Activated B cell treated with CpG ODN at 0.5 μM for 24 hours (primary cell): Measurements from ENCODE around the gene PMEPA1. TPM values are rescaled to one million over a fixed set of nuclear protein-coding genes. Genes with fewer than 3 reads are reported as not detected.

Experiments used
- ATAC-seq: fragments of 200-7000 bp; cut with Tn5 transposase; one replicate; pipeline ENCODE4 v1.10.0; 2021; ENCODE audit warnings: low read depth, mild to moderate bottlenecking, moderate library complexity
- CTCF ChIA-PET: fragments of 350-600 bp; sonication (Branson Sonifier 250); formaldehyde crosslinking; loops from one replicate; lab custom pipeline; 2021; ENCODE audit warnings: antibody characterized with exemption; lab: Charles Lee
- POLR2A ChIA-PET: fragments of 350-600 bp; sonication (Branson Sonifier 250); formaldehyde crosslinking; loops from one replicate; lab custom pipeline; 2021; ENCODE audit warnings: antibody characterized with exemption; lab: Charles Lee
- DNase-seq: peaks from one replicate; pipeline ENCODE4 v3.0.0; 2022
- H3K27ac Mint-ChIP-seq: one replicate; pipeline ENCODE4 v1.8.0; 2020; ENCODE audit warnings: mixed read lengths
- H3K27me3 Mint-ChIP-seq: one replicate; pipeline ENCODE4 v1.8.0; 2021; ENCODE audit warnings: mixed read lengths
- H3K36me3 Mint-ChIP-seq: one replicate; pipeline ENCODE4 v1.8.0; 2021; ENCODE audit warnings: low read depth, mixed read lengths
- H3K4me1 Mint-ChIP-seq: one replicate; pipeline ENCODE4 v1.8.0; 2021; ENCODE audit warnings: mixed read lengths
- H3K4me3 Mint-ChIP-seq: one replicate; pipeline ENCODE4 v1.8.0; 2020; ENCODE audit warnings: mild to moderate bottlenecking, mixed read lengths
- H3K9me3 Mint-ChIP-seq: one replicate; pipeline ENCODE4 v1.8.0; 2020; ENCODE audit warnings: mixed read lengths
- intact Hi-C: fragments of 100-400 bp; cut with micrococcal nuclease; formaldehyde crosslinking; loops from one replicate; pipeline ENCODE4 v1.15.1; 2024
- total RNA-seq: library from RNA; stranded (reverse); gene quantifications from 2 replicates; pipeline ENCODE4 v1.2.3, GENCODE V29; 2022
- TF ChIP-seq, protein P1 (sequence below): fragments of 200-600 bp; IDR thresholded peaks from one replicate; pipeline ENCODE4 v1.8.0; 2022; ENCODE audit warnings: antibody characterized with exemption, mild to moderate bottlenecking

The PMEPA1 gene
- total RNA-seq, 1 donor from 2014 or later, result 34.8 TPM

DNA sequence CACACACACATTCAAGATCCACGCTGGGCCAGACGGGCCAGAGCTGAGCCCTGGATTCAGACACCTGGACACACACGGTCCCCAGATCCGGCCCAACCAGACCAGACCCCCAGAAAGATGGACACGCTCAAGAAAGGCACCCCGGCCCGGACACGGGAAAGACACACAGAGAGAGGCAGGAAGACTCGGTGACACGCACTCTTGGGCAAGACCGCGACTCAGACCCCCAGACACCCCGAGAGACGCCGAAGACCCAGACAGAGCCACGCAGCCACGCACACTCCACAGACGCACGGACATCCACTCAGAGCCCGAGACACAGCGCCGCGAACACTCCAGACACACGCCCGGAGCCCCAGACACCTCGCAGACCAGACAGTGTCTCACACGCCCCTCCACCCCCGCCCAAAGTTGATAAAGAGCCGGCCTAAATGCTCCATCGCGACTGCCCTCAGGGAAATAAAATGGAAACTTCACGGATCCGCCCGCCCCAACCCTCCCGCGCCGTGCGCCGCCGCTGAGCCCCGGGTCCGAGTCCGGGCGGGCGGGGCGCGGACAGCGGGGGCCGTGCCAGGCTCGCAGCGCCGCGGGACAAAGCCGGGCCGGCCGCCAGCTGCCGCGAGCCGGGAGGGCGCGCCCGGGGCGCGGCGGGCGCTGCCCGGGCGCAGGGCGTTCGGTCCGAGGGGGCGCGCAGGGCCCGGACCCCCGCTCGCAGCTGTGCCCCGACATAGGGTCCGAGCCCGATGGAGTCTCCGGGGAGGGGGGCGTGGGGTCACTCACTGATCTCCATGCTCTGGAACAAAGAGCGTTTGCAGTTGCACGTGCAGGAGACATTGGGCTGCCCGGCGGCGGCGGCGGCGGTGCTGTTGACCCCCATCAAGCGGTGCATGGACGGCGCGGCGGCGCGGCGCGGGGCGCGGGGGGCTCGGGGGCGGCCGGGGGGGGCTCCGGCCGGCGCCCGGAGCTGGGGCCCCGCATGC lies 831 bp downstream of the PMEPA1 start:
- Mint-ChIP-seq H3K4me1 (peaks cover 70% of the 10 kb centered on the region), H3K27ac (peak overlapping the region; percentile 92), H3K4me3 (peak overlapping the region; percentile 99), H3K9me3 (no peaks in the 10 kb centered on the region), H3K36me3 (peaks cover 9% of the 10 kb centered on the region), H3K27me3 (no peaks in the 10 kb centered on the region)
- CTCF ChIA-PET, result interaction anchor here (1.2 to 6.5 kb wide), 5 partner anchors 10 to 89 kb away, joined by 4 to 48 read pairs (median 11); partner anchors contain the start of gene ZBP1
- TF ChIP-seq, protein P1, sequence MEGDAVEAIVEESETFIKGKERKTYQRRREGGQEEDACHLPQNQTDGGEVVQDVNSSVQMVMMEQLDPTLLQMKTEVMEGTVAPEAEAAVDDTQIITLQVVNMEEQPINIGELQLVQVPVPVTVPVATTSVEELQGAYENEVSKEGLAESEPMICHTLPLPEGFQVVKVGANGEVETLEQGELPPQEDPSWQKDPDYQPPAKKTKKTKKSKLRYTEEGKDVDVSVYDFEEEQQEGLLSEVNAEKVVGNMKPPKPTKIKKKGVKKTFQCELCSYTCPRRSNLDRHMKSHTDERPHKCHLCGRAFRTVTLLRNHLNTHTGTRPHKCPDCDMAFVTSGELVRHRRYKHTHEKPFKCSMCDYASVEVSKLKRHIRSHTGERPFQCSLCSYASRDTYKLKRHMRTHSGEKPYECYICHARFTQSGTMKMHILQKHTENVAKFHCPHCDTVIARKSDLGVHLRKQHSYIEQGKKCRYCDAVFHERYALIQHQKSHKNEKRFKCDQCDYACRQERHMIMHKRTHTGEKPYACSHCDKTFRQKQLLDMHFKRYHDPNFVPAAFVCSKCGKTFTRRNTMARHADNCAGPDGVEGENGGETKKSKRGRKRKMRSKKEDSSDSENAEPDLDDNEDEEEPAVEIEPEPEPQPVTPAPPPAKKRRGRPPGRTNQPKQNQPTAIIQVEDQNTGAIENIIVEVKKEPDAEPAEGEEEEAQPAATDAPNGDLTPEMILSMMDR, result no peak
- ATAC-seq (peak; percentile 6), DNase-seq (peak; percentile 42)
- intact Hi-C loops, result loop anchor here (10.0 kb wide), 1 partner anchor 1196 kb away; no protein-coding TSS in a partner anchor
- POLR2A ChIA-PET, result interaction anchor here (1.0 to 7.7 kb wide), 12 partner anchors 8 to 311 kb away, joined by 3 to 154 read pairs (median 10); partner anchors contain the start of gene ZBP1

DNA sequence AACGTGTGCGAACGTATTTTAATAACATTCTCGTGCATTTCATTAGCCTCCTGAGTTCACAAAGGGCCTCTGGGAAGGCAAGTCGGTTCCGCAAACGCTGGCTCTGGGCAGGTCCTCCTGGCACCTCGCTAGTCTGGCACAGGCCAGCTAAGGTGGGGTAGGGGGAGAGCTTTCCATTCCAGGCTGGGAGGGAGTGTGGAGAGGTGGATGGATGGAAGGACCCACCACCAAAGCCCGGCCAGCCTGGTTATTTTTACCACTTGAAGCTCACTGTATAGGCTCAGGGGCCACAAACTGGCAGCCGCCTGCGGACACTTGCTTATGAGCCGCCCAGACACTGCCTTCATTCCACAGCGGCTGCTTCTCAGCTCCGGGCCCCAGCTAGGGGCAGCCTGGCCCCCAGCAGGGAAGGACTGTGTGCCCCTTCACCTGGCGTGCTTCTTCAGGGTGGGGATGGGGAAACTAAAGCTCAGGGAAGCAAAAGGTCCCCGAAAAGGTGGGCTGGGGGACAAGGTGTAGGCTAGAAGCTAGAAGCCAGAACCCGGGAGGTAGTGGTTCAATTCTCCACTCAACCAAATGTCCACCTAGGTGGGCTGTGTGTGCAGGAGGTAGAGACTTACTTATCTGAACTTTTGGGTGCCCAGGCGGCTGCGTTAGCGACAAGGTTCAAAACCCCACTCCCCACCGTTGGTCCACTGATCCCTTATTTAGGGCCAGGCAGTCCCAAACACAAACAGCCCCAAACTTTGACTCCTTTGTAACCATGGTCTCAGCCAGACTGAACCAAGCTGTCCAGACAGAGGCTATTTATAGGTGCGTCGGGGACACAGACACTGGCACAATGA lies 1.7 kb downstream of the PMEPA1 start:
- TF ChIP-seq, protein P1, result no peak
- CTCF ChIA-PET, result interaction anchor here (4.1 to 6.5 kb wide), 2 partner anchors 15 to 27 kb away, joined by 16 to 48 read pairs; no protein-coding TSS in a partner anchor
- intact Hi-C loops, result loop anchor here (10.0 kb wide), 1 partner anchor 1197 kb away; no protein-coding TSS in a partner anchor
- peaks cover 80% of the 10 kb centered on the region for H3K4me1 Mint-ChIP-seq
- peak overlapping the region; percentile 99 for H3K4me3 Mint-ChIP-seq
- no peaks in the 10 kb centered on the region for H3K9me3 Mint-ChIP-seq
- H3K27ac Mint-ChIP-seq, result peak overlapping the region; percentile 92
- H3K27me3 Mint-ChIP-seq, result no peaks in the 10 kb centered on the region
- peaks cover 9% of the 10 kb centered on the region for H3K36me3 Mint-ChIP-seq
- DNase-seq (no peak), ATAC-seq (no peak)
- POLR2A ChIA-PET, result interaction anchor here (0.6 to 7.7 kb wide), 7 partner anchors 9 to 310 kb away, joined by 3 to 154 read pairs (median 5); partner anchors contain the start of gene ZBP1

DNA sequence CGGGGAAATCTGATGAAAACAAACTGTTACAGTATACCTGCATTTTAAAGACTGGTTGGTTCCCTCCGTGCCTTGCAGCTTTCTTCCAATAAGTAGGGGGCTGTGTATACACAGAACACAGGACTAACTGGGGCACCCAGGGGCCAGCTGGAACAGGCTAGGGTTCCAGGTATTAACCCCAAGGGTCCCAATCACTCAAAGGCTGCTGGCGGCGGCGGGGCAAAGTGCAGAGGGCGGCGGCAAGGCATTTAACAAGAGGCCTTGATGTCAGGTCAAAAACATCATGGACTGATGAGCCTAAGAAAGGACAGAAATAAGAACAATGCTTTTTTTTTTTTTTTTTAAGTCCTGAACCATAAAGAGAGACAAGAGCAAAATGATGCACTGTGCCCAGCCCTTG lies 2.5 kb downstream of the PMEPA1 start:
- ChIA-PET CTCF (interaction anchor here (6.5 kb wide), 1 partner anchor 26 kb away, joined by 48 read pairs; no protein-coding TSS in a partner anchor), POLR2A (interaction anchor here (0.6 to 7.7 kb wide), 9 partner anchors 9 to 309 kb away, joined by 3 to 154 read pairs (median 5); partner anchors contain the start of gene ZBP1)
- DNase-seq (no peak), ATAC-seq (no peak)
- H3K9me3 Mint-ChIP-seq, result no peaks in the 10 kb centered on the region
- H3K27me3 Mint-ChIP-seq, result no peaks in the 10 kb centered on the region
- peak overlapping the region; percentile 92 for H3K27ac Mint-ChIP-seq
- intact Hi-C loops, result loop anchor here (10.0 kb wide), 1 partner anchor 1197 kb away; no protein-coding TSS in a partner anchor
- H3K36me3 Mint-ChIP-seq, result peaks cover 9% of the 10 kb centered on the region
- TF ChIP-seq, protein P1, result no peak
- peaks cover 84% of the 10 kb centered on the region for H3K4me1 Mint-ChIP-seq
- H3K4me3 Mint-ChIP-seq, result peak overlapping the region; percentile 99

DNA sequence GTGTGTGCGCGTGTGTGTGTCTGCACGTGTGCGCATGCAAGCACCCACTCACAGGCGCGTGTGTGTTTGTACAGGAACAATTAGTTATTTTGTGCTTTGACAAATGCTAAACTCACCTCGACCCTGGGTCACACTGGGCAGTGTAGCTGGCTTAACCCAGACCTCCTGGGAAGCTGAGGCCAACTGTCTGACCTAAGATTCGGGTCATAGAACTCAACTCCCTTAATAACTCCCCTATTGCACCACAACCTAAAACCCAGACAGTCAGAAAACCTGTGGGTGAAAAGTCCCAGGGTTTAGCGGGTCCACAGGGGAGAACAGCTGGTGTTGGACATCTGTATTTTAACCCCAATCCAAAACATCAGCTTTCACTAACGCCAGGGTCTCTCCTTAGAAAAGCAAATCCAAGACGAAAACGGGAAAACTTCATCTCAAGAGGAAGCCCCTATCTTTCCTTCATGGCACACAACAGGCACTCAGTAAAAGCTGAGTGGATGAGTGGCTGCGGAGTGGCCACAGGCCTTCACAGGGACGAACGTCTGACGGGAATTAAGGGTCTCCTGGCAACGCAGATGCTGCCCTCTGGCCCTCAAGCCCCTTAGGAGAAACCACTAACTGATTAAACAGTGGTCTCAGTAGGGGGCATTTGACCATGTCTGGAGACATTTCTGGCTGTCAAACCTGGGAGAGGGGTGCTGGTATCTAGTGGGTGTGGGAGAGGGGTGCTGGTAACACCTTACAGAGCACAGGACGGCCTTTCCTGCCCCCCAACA lies 4.5 kb downstream of the PMEPA1 start:
- H3K27ac Mint-ChIP-seq, result peak overlapping the region; percentile 92
- peaks cover 86% of the 10 kb centered on the region for H3K4me1 Mint-ChIP-seq
- DNase-seq, result no peak
- ChIA-PET CTCF (interaction anchor here (1.1 to 6.5 kb wide), 2 partner anchors 24 to 86 kb away, joined by 3 to 48 read pairs; no protein-coding TSS in a partner anchor), POLR2A (interaction anchor here (0.8 to 7.7 kb wide), 3 partner anchors 23 to 86 kb away, joined by 3 to 154 read pairs (median 46); partner anchors contain the start of gene ZBP1)
- no peaks in the 10 kb centered on the region for H3K9me3 Mint-ChIP-seq
- peaks cover 8% of the 10 kb centered on the region for H3K36me3 Mint-ChIP-seq
- intact Hi-C loops, result loop anchor here (10.0 kb wide), 1 partner anchor 1199 kb away; no protein-coding TSS in a partner anchor
- TF ChIP-seq, protein P1, result no peak
- no peak overlapping the region for H3K4me3 Mint-ChIP-seq
- ATAC-seq, result no peak
- H3K27me3 Mint-ChIP-seq, result no peaks in the 10 kb centered on the region
